Frontal cortex (tissue), 4 donors: ENCODE results near the gene SLC35A1. TPM values are rescaled to one million over a fixed set of nuclear protein-coding genes. Genes with fewer than 3 reads are reported as not detected.

Experiments used
- DNase-seq, 2 donors: peaks; one replicate each; pipeline ENCODE4 v3.0.0; 2012; ENCODE audit warnings: low spot score in 2 of 2
- FAIRE-seq: peaks from 2 replicates; lab custom pipeline; 2012; peaks lifted over from hg19 to GRCh38; lab: Jason Lieb, UNC
- small RNA-seq: library from RNA; depleted of rRNA; stranded (forward); fragments of <200 nt; gene quantifications from one replicate; pipeline ENCODE3, GENCODE V24; 2014
- total RNA-seq: library from RNA; depleted of rRNA; stranded (reverse); fragments of >200 nt; gene quantifications from one replicate; pipeline ENCODE4 v1.2.3, GENCODE V29; 2014
- donor health status: control.
- donor health status: control.
- donor health status: control.

Gene SLC35A1
- total RNA-seq, 1 donor from 2014 or later: 24.9 TPM

DNA sequence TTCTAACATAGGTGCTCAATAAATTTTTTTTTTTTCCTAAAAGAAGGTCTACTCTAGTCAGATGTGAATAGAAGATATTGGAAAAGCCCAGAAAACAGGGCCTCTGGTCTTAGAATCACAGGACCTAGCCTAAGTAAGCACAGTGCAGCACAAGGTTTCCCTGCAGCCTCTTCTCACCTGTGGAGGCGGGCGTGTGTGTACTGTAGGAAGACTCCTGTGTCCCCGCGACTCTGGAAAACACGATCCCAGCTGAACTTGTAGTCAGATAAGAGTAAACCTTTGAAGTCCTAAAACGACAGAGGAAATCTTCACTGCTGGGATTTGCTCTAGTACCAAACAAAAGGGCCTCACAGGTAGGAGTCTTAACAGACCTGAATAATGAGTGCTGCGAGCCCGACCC, 45.7 kb downstream of the SLC35A1 start:
- no peak for FAIRE-seq
- DNase-seq: no peak

DNA sequence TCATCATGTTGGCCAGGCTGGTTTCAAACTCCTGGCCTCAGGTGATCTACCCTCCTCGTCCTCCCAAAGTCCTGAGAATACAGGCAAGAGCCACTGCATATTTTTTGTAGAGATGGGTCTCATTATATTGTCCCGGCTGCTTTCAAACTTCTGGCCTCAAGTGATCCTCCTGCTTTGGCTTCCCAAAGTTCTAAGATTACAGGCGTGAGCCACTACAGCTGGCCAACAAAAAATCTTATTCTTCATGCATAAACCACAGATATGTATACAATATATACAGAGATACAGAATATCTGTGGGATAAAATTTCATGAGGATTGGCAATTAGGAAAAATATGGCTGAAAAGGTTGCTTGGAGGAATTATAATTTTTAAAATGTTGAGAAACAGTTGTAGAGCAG, 49.9 kb downstream of the SLC35A1 start:
- FAIRE-seq: no peak
- no peak for DNase-seq

DNA sequence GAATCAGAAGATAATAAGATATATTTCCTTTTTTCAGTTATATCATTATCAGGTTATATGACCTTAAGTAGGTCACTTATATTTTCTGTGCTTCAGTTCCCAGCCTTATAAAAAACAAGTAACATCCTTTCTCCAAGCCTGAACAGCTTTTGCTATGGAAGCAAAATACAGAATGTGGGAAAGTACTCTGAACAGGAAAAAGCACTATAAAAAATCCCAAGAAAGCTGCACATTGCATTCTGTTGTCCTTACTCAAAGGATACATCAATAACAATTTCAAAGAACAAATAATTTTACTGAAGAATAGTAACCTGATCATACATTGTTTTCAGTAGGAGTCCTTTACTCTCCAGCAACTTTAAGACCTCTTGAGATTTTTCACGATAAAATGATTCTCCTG, 56.4 kb downstream of the SLC35A1 start:
- no peak for DNase-seq
- FAIRE-seq: no peak

DNA sequence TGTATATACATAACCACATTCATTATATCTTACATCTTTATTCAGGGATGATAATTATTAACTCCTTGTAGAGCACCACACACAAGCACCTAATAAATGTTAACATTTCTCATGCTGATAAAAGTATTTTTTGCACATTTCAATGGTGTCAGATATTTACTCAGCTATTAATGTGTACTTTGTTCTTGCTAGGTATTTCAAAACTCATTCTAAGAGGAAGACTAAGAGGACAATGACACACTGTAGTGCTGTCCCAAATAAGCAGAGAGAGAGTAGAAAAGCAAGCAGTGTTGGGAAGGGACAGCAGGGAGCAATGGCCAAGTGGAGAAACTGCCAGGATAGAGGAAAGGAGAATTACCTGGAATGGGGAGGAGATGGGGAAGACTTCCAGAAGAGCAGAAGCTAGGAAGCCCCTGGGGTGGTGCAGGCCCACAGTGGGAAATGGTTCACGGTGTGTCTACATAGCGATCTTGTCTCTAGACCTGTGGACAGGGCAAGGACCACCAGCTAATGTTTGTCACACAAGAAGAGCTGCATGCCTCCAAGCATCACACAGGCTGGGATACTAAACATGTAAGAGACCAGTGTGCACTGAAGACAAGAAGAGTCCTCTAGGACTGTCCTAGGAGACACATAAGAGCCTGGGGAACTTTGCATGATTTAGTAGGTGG, 61.7 kb downstream of the SLC35A1 start:
- no peak for DNase-seq
- no peak for FAIRE-seq

DNA sequence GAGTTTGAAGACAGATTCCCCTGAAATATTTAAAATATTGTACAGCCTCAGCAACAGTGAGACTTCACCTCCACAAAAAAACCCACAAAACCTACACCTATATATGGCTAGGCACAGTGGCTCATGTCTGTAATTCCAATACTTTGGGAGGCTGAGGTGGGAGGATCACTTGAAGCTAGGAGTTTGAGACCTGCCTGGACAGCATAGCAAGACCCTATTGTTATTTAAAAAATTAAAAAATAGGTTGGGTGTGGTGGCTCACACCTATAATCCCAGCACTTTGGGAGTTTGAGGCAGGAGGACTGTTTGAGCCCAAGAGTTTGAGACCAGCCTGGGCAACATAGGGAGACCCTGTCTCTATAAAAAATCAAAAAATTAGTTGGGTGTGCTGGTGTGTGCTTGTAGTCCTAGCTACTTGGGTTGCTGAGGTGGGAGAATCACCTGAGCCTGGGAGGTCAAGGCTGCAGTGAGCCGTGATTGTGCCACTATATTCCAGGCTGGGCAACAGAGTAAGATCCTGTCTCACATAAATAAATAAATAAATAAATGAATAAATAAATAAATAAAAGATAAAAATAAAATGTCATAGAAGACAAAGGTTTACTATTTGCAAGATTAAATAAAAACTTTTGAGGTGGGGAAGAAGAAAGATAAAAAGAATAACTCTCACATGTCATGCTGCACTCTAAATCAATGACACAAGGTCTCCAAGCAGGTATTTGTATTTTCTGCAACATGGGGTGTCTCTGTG, 65.9 kb downstream of the SLC35A1 start:
- DNase-seq (no peak), FAIRE-seq (no peak)

DNA sequence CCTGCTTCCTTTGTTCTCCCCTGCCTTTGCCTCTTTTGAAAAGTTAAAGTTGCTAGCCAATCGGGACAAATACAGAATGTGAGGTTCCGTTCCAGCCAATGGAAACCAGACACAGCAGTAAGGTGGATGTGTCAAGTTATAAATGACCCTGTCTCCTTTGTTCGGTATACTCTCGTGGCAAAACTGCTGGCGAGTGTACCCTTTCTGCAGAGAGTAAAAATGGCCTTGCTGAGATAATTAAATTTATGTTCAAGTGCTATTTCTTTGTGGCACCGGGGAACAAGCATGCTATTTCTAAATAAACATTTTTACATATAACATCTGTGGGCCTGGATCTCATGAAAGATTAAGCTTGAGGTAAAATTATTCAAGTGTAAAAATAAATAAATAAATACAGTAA, 66.8 kb downstream of the SLC35A1 start:
- FAIRE-seq (no peak), DNase-seq (no peak)

DNA sequence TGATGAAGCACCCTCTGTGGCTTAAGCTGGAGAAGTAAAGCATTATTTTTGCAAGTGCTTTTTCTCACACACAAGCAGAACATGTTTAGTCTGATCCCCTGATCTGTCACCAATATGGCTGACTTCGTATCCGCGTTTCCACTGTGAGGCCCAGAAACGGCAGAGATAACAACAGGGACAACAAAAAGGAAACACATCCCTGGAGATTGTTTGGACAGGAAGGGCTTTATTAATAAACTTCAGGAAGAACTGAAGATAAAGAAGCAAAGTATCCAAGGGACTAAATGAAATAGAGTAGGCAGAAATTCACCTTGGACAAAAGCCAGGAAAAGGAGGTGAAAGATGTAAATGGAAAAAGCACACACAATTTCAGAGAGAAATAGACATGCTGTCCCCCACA, 67.8 kb downstream of the SLC35A1 start:
- DNase-seq: no peak
- no peak for FAIRE-seq

DNA sequence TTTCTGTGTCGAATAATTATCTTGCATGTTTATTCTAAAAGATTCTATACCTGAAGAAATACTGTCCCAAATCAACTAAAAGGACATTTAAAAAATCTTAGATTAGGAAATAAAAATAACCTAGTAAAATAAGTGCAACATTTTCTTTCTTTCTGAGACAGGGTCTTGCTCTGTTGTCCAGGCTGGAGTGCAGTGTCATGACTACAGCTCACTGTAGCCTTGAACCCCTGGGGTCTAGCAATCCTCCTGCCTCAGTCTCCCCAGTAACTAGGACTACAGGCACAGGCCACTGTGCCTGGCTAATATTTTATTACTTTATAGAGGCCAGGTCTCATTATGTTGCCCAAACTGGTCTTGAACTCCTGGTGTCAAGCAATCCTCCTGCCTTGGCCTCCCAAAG, 68.3 kb downstream of the SLC35A1 start:
- DNase-seq (no peak), FAIRE-seq (no peak)

DNA sequence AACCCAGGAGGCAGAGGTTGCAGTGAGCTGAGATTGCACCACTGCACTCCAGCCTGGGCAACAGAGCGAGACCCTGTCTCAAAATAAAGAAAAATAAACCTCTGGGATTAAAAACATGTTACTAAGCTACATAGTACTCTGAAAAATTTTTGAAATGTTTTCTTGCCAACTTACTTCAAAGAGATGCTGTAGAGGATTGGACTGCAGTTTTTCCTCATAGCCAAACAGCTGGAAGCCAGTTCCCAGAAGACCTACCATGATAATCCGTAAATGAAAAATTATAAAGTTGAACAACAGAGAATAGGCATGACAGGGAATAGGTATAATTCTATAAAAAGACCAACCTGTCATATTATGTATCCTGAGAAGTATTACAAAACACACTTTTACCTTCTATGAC, 69.0 kb downstream of the SLC35A1 start:
- no peak for FAIRE-seq

DNA sequence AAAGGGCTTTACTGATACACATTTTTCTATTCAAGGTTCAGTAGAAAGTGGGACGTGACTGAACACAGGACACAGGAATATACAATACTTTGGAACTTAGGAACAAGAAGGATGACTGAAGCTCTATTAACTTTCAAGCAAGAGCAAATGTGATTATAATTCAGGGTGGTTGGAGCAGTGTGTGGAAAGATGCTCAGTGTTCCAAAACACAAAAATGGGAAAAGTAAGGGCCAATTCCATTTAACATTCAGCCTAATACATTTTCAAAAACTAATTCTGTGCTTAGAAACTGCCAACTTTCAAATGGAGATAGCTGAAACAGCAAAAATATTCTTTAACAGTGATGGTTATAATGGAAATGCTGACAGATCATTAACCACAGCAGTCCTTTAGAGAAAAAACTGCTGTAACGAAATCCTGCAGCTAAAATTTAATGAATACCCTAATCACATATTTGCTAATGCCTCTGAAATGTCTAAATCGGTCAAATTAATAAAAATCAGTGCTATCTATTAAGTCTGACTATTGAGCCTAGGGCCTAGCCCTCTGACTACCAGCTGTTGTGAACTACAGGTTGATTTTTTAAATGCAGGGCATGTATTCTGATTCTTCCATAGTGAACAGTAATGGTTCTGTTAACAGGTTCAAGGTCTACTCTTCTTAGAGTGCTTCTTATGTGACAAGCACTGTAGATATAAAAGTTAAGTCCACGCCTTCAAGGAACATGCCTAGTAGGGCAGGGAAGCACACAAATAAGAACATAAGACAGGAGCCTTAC, 71.1 kb downstream of the SLC35A1 start:
- DNase-seq (no peak), FAIRE-seq (no peak)

More for the DNA sequence above, 69.0 kb downstream of the SLC35A1 start:
- DNase-seq: no peak

DNA sequence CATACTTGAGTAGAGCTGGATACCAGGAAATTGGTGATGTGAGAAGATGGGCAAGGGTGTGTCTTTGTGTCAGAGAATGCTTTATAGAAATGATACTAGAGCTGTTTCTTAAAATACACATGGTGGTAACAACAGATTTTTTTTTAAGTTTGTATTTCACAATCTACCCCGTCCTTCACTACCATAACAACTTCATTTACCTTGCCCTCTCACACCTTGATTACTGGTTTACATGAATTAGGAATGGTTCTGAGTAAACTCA, 71.6 kb downstream of the SLC35A1 start:
- no peak for DNase-seq

DNA sequence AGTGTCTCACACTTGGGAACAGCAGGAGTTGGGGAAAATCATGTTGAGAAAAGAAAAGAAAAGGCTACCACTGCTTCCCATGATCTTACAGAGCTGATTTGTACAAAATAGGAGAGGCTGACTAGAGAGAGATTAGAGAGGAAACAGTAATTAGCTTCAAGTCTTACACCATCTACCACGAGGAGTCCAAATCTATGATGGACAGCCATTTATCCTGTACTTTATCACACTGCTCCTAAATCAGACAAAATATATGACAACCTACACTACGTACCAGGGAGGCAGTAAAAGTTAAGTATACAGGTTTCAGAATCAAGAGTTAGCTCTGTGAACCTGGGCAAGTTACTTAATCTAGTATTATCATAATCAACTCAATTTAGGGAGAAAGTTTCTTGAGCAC, 79.0 kb downstream of the SLC35A1 start:
- FAIRE-seq (no peak), DNase-seq (no peak)

More for the DNA sequence above, 71.6 kb downstream of the SLC35A1 start:
- FAIRE-seq: no peak

DNA sequence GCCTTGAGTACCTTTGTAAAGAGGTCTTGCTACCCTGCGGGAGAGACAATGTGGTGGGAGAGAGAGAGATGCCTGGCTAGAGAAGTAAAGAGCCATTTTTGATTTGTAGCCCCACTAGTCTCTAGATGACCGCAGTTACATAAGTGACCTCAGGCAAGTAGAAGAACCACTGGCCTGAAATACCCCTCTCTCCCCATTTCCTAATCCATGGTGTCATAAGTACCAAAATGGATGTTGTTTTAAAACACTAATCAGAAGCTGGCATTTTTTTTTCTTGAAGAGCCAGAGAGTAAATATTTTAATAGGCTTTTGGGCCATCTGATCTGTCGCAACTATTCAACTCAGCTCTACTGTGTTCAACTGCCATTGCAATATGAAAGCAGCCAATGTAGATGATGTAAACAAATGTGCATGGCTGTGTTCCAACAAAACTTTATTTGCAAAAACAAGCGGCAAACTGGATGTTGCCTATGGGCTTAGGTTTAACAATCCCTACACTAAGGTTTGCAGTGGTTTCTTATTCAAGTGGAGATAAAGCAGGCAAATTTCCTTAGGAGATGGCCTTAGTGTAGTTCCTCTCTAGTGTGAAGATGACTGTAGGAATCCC, 80.5 kb downstream of the SLC35A1 start:
- FAIRE-seq (no peak), DNase-seq (no peak)

DNA sequence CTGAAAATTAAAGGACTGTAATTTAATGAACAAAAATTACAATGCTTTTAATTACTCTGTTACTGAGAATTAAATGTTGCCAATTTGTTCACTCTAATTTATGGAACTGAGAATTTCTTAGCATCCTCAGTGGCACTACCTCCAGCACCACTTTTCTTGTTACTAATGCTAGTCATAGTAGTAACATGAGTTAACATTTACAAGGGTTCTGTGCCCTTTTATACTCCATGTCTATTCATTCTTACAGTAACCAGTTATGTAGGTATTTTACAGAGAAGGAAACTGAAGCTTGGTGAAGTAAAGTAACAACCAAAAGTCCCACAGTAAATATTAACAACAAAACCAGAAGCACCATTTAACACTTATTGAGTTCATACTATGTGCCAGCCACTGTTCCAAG, 82.7 kb downstream of the SLC35A1 start:
- FAIRE-seq (no peak), DNase-seq (no peak)

DNA sequence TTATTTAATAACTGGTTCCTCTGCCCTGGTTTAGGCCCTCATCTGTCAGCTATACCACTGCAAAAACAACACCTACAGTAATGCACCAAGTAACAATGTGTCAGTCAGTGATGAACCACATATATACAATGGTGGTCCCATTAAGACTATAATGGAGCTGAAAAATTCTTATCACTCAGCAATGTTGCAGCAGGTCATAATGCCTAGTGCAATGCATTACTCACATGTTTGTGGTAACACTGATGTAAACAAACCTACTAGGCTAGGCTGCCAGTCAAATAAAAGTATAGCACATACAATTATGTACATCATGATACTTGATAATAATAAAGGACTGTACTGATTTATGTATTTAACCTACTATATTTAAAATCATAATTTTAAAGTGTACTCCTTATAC, 85.7 kb downstream of the SLC35A1 start:
- FAIRE-seq: no peak
- no peak for DNase-seq

DNA sequence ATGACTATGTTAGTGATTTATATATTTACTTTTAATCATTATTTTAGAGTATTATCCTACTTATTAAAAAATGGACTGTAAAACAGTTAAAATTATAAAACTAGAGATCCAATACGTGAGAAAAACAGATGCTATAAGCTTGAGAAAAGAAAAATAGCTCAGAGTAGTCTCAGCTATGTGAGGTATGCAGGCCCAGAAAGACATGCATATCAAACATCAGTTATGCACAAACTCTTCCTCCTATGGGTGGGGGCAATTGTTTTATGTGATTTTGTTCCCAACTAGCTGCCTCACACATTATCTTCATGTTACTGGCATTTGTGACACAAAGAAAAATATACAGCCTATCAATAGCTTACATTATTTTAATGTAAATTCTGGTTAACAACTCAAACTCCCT, 88.2 kb downstream of the SLC35A1 start:
- DNase-seq: no peak
- no peak for FAIRE-seq

Small RNAs within 50 kb of the gene (small RNA-seq; reads per million reads assigned to genes)
- gene AL049697.2 (not detected), gene RNU6-444P (not detected)

Other genes with a start within 250 kb of the SLC35A1 start
- gene SMIM8, start 150.4 kb upstream of the SLC35A1 start, total RNA-seq: 29.8 TPM
- not detected for gene GJB7, start 143.7 kb upstream of the SLC35A1 start, total RNA-seq
- gene C6orf163, start 128.2 kb upstream of the SLC35A1 start, total RNA-seq: 4.9 TPM
- 2.0 TPM for gene CFAP206, start 65.0 kb upstream of the SLC35A1 start, total RNA-seq
- gene RARS2, start 117.0 kb downstream of the SLC35A1 start, total RNA-seq: 45.7 TPM
- 40.8 TPM for gene ORC3, start 117.2 kb downstream of the SLC35A1 start, total RNA-seq
- 57.1 TPM for gene AKIRIN2, start 229.3 kb downstream of the SLC35A1 start, total RNA-seq